EL (cell line): ENCODE measurements around the gene C10orf90.

ENCODE experiments used
- DNase-seq: peaks from one replicate; pipeline ENCODE4 v3.0.0-alpha.2; 2016

The C10orf90 gene

GRCh38 chr10:126536656-126537055 lies 133.8 kb downstream of the C10orf90 start:
- no peak for DNase-seq

- no peak for DNase-seq
These were observed 134.3 kb downstream of the C10orf90 start for GRCh38 chr10:126536148-126536547.

DNA sequence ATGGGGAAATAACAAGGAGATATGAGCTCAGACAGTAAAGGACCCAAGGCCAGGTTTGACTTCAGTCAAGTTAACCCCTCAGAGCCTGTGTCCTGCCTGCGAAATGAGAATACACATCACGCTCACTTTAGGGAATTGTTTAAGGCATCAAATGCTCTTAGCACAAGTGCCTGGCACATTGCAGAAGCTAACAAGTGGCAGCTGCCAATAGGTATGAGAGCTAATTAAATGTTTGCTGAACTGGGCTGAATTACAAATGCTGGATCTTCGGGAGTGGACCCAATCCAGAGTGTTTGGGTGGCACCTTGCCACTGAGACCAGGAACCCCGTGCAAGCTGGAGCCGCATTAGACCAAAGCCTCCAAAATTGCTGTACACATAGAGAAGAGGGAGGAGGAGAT lies 136.8 kb downstream of the C10orf90 start:
- DNase-seq, result no peak

DNA sequence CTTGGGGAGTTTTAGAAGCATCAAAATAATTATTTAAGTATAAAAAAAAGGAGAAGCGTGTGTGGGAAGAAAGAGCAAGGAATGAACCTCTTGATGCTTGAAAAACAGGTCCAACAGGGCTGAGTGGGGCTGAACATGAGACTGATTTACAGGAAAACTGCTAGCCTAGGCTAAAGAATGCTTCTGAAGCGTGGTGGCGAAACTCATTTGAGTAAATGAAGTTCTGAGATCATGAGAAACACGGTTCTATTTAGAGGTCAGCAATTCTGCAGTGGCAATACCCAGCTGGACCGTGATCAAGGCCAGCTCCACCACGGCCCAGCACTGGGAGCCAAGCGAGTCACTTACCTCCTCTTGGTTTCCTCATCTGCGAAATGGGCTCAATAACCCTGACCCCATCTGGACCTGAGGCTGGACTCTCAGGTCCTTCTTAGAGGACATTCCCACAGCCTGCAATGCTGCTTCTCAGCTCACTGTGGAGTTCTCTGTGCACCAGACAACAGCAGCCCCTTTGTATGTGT lies 142.1 kb downstream of the C10orf90 start:
- no peak for DNase-seq

GRCh38 chr10:126527645-126528314 lies 142.7 kb downstream of the C10orf90 start:
- no peak for DNase-seq

GRCh38 chr10:126525326-126525725 lies 145.2 kb downstream of the C10orf90 start:
- DNase-seq, result no peak

GRCh38 chr10:126524526-126524925 lies 146.0 kb downstream of the C10orf90 start:
- DNase-seq, result no peak

GRCh38 chr10:126523071-126523470 lies 147.4 kb downstream of the C10orf90 start:
- DNase-seq, result no peak

DNA sequence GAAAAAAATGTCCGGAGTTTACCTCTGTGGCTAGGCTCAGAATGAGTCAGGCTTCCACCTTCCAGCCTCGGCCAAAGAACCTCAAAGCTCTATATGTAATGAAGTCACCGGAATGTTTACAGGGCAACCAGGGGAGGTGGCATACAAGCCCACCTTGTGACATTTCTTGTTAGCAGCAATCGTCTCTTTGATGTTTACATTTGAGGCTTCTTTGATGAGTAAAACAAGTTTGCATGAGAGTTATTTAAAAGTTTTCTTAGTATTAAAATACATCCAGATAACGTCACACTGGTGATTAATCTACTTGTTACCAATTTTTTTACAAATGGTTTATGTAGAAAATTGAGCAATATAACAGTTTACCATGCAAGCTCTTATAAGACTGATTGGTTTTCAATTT lies 149.1 kb downstream of the C10orf90 start:
- no peak for DNase-seq

GRCh38 chr10:126520751-126521317 lies 149.7 kb downstream of the C10orf90 start:
- no peak for DNase-seq

DNA sequence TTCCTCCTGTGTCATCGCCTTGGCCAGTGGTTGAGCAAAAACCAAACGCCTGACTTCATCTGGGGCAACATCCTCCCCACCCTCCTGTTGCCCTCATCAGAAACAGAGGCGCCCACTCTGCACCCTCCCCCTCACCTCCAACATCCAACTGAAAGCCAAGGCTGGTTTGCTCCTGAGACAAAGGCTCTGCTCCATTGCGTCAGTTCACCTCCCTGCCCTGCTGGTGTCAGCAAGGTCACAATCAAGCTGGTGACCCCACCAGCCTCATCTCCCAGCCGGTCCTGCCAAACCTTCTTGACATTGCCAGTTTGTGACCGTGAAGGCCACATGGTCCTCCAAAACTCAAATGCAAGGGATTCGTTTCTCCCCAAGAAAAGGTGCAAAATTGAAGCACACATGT lies 150.5 kb downstream of the C10orf90 start:
- DNase-seq, result no peak

DNA sequence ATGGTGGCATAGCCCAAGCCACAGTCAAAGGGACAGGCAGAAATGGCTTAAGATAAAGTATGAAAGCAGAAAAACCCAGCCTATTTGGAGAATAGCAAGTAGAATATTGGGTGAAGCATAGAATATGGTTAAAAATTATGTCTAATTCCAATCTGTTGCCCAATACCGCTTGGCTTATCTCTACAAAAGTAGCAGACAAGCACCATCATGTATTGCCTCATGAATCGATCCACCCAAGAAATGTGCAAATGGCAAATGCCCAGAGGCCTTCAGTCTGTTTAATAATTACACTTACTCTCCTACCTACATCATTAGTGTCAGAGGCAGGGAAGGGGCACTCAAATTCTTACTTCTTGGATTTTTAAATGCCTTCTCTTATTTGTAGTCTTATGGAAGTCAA lies 151.3 kb downstream of the C10orf90 start:
- DNase-seq, result no peak

DNA sequence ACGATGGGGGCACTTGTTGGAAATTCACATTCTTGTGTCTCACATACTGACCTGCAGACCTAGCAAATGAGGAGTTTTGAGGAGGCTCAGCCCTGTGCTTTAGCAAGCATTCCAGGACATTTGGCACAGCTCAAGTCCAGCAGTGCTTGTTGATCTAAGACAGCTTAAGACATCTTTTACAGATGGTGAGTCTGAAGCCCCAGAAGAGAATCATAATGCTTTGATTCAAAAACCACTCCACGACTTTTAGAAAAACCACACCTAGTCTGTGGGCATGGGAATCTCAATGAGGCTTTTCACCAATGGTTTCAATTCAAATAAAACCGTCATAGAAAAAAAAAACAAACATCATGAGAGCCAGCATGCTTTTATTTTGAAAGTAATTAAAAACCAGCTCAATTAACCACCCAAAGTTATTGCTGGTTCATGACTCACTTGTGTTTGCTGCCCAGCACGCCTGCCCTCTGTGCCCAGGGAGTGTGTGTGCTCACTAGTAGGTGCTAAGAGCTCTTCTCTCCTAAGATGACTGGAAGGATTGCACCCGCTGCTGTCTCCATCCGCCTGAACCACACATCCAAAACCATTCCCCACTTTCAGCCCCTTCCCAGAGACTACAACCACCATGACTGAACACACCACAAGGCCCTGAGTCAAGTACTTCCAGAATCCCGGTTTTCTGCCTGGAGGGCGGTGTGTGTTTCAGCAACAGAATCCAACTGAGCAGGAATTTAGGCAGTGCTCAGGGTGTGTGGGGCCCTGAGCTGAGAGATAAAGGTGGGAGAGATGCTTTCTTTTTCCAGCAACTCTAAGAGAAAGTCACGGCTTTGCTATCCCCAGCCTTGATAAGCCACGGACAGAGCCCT lies 152.0 kb downstream of the C10orf90 start:
- no peak for DNase-seq

DNA sequence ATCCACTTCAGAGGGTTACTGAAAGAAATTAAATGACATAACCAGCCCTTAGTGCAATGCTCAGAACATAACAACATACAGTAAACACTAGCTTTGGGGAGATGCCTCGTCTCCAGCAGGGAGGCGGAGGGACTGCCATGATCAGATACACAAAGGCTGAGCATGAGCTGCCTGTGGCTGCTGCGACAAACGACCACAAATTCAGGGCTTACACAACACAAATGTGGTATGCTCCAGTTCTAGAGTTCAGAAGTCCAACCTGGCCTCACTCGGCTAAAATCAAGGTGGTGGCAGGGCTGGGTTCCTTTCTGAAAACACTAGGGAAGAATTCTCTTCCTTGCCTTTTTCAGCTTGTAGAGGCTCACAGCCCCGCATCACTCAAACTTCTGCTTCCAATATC lies 154.0 kb downstream of the C10orf90 start:
- DNase-seq, result no peak

DNA sequence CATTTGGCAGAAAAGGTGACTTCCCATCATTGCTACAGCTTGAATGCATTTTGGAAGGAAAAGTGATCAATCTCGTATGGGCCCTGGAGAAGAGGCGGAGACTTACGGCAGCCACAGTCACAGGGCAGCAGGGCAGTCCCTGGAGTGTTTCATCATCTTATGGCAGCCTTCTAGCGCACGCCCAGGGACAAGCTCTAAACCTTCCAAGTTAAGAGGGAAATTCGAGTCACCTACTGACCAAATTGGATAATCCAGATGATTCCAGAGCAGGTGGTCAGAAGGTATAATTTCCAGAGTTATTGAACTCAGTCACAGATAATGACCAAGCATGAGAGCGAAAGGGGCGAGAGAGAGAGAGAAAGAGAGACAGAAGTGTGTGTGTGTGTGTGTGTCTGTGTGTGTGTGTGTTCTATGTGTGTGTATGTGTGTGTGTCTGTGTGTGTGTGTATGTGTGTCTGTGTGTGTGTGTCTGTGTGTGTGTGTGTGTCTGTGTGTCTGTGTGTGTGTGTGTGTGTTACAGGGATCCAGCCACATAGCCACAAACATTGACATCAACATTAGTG lies 158.5 kb downstream of the C10orf90 start:
- DNase-seq, result no peak

DNA sequence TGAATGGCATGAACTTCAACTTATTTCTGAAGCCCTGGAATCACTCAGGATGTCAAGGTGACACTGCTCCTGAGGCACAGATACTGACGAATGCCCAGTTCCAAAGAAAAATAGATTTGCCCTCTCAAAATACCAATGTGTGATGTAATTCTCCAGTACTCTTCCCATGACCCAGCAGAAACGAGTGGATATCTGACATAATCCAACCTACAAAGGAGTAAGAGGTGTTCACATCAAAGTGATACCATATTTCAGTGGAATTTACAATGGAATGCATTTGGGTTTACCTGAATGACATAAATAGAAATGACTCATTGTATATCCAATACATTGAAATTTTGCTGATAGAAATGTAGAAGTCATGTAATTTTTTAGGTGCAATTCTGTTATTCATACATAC lies 161.3 kb downstream of the C10orf90 start:
- DNase-seq, result no peak

GRCh38 chr10:126508535-126509040 lies 161.9 kb downstream of the C10orf90 start:
- no peak for DNase-seq

- no peak for DNase-seq
These were observed 165.8 kb downstream of the C10orf90 start for GRCh38 chr10:126504761-126505112.

- DNase-seq, result peak; percentile 71
These were observed 166.3 kb downstream of the C10orf90 start for GRCh38 chr10:126504063-126504760.

- DNase-seq, result no peak
These were observed 167.0 kb downstream of the C10orf90 start for GRCh38 chr10:126503392-126504062.

GRCh38 chr10:126502441-126502840 lies 168.1 kb downstream of the C10orf90 start:
- DNase-seq, result no peak

DNA sequence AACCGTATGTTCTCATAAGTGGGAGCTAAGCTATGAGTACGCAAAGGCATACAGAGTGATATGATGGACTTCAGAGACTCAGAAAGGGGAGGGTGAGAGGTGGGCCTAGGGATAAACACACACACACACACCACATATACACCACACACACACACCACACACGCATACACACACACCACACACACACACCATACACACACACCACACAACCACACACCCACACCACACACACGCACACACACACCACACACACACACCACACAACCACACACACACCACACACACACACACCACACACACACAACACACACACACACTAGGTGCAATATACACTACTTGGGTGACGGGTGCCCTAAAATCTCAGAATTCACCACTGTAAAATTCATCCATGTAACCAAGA lies 168.7 kb downstream of the C10orf90 start:
- no peak for DNase-seq
